H9 (cell line): ENCODE measurements around the gene KL. TPM values are rescaled to one million over a fixed set of nuclear protein-coding genes. Genes with fewer than 3 reads are reported as not detected.

ENCODE experiments used
- DNase-seq: peaks from one replicate; pipeline ENCODE4 v3.0.0-alpha.2; 2017
- H2AFZ ChIP-seq: one replicate; pipeline ENCODE4 v1.6.1; 2013; ENCODE audit warnings: mild to moderate bottlenecking, low read length, control low read depth, moderate library complexity
- H2AK5ac ChIP-seq: 2 replicates; pipeline ENCODE4 v1.6.1; 2013; ENCODE audit warnings: low read length, control low read depth, mixed read lengths; ENCODE audit not compliant: insufficient read length
- H2BK120ac ChIP-seq: one replicate; pipeline ENCODE4 v1.6.1; 2013; ENCODE audit warnings: low read depth, mild to moderate bottlenecking, low read length, control low read depth, inconsistent platforms; ENCODE audit not compliant: poor library complexity, severe bottlenecking
- H2BK12ac ChIP-seq: 2 replicates; pipeline ENCODE4 v1.6.1; 2013; ENCODE audit warnings: low read length, control low read depth, mixed read lengths, low read depth; ENCODE audit not compliant: insufficient read length
- H2BK15ac ChIP-seq: 2 replicates; pipeline ENCODE4 v1.6.1; 2013; ENCODE audit warnings: low read depth, low read length, control low read depth
- H2BK20ac ChIP-seq: one replicate; pipeline ENCODE4 v1.6.1; 2013; ENCODE audit warnings: low read depth, mild to moderate bottlenecking, low read length, control low read depth, inconsistent platforms; ENCODE audit not compliant: poor library complexity, severe bottlenecking
- H2BK5ac ChIP-seq: 2 replicates; pipeline ENCODE4 v1.6.1; 2013; ENCODE audit warnings: low read length, control low read depth, mixed read lengths; ENCODE audit not compliant: insufficient read length
- H3K14ac ChIP-seq: 2 replicates; pipeline ENCODE4 v1.6.1; 2013; ENCODE audit warnings: low read length, control low read depth; ENCODE audit not compliant: insufficient read depth
- H3K18ac ChIP-seq: 2 replicates; pipeline ENCODE4 v1.6.1; 2013; ENCODE audit warnings: low read depth, mild to moderate bottlenecking, mixed read lengths, low read length, control low read depth; ENCODE audit not compliant: insufficient read length
- H3K23ac ChIP-seq: 2 replicates; pipeline ENCODE4 v1.6.1; 2013; ENCODE audit warnings: low read length, control low read depth, mixed read lengths, low read depth; ENCODE audit not compliant: insufficient read length
- H3K23me2 ChIP-seq: 2 replicates; pipeline ENCODE4 v1.6.1; 2013; ENCODE audit warnings: low read depth, mild to moderate bottlenecking, mixed read lengths, low read length, control low read depth; ENCODE audit not compliant: insufficient read length, poor library complexity, severe bottlenecking
- H3K27ac ChIP-seq: 2 replicates; pipeline ENCODE4 v1.5.1; 2013; ENCODE audit warnings: low read length, control low read depth, mixed read lengths, low read depth; ENCODE audit not compliant: insufficient read length
- H3K27me3 ChIP-seq: 2 replicates; pipeline ENCODE4 v1.6.1; 2013; ENCODE audit warnings: low read length, control low read depth, inconsistent platforms; ENCODE audit not compliant: insufficient read depth
- H3K4ac ChIP-seq: 2 replicates; pipeline ENCODE4 v1.6.1; 2013; ENCODE audit warnings: low read depth, mild to moderate bottlenecking, control low read depth, inconsistent platforms, low read length, moderate library complexity
- H3K4me1 ChIP-seq: 2 replicates; pipeline ENCODE4 v1.6.1; 2013; ENCODE audit warnings: low read length, control low read depth, inconsistent platforms; ENCODE audit not compliant: insufficient read depth
- H3K4me2 ChIP-seq: 2 replicates; pipeline ENCODE4 v1.6.1; 2013; ENCODE audit warnings: low read length, control low read depth, mixed read lengths; ENCODE audit not compliant: insufficient read length, insufficient read depth
- H3K56ac ChIP-seq: 2 replicates; pipeline ENCODE4 v1.6.1; 2013; ENCODE audit warnings: low read depth, mild to moderate bottlenecking, mixed read lengths, low read length, control low read depth; ENCODE audit not compliant: insufficient read length
- H3K79me1 ChIP-seq: 2 replicates; pipeline ENCODE4 v1.6.1; 2013; ENCODE audit warnings: low read depth, mild to moderate bottlenecking, moderate library complexity, low read length, control low read depth, inconsistent platforms; ENCODE audit not compliant: insufficient read depth, poor library complexity, severe bottlenecking
- H3K79me2 ChIP-seq: 2 replicates; pipeline ENCODE4 v1.6.1; 2013; ENCODE audit warnings: low read length, control low read depth, inconsistent platforms; ENCODE audit not compliant: insufficient read depth
- H3K9ac ChIP-seq: 2 replicates; pipeline ENCODE4 v1.6.1; 2013; ENCODE audit warnings: low read length, control low read depth, mixed read lengths; ENCODE audit not compliant: insufficient read length; ENCODE audit errors: extremely low read depth
- H3K9me3 ChIP-seq: one replicate; pipeline ENCODE4 v1.6.1; 2013; ENCODE audit warnings: low read depth, low read length, inconsistent platforms; ENCODE audit not compliant: control insufficient read depth
- H3T11ph ChIP-seq: one replicate; pipeline ENCODE4 v1.6.1; 2013; ENCODE audit warnings: mild to moderate bottlenecking, low read length, control low read depth, inconsistent platforms
- H4K20me1 ChIP-seq: one replicate; pipeline ENCODE4 v1.6.1; 2013; ENCODE audit not compliant: control insufficient read depth, insufficient read length, insufficient read depth
- H4K5ac ChIP-seq: 2 replicates; pipeline ENCODE4 v1.6.1; 2013; ENCODE audit warnings: low read depth, mild to moderate bottlenecking, mixed read lengths, low read length, control low read depth; ENCODE audit not compliant: insufficient read length
- H4K8ac ChIP-seq: replicated peaks from 2 replicates; pipeline ENCODE4 v1.6.1; 2013; ENCODE audit warnings: low read length, control low read depth, mixed read lengths, low read depth; ENCODE audit not compliant: insufficient read length
- H4K91ac ChIP-seq: 2 replicates; pipeline ENCODE4 v1.6.1; 2013; ENCODE audit warnings: low read depth, mild to moderate bottlenecking, moderate library complexity, mixed read lengths, low read length, control low read depth; ENCODE audit not compliant: insufficient read length
- H3K27ac Mint-ChIP-seq, 3 experiments: 2 replicates in 2 of 3; 3 replicates in 1 of 3; pipeline ENCODE4 v1.8.0; 2020 to 2021; ENCODE audit warnings: mixed read lengths in 3 of 3, mild to moderate bottlenecking in 1 of 3, moderate library complexity in 1 of 3
- H3K27me3 Mint-ChIP-seq: 2 replicates; pipeline ENCODE4 v1.8.0; 2021; ENCODE audit warnings: low read depth, mild to moderate bottlenecking, moderate library complexity, mixed read lengths
- H3K36me3 Mint-ChIP-seq, 3 experiments: 2 replicates in 2 of 3; 3 replicates in 1 of 3; pipeline ENCODE4 v1.8.0; 2020 to 2021; ENCODE audit warnings: low read depth in 3 of 3, mixed read lengths in 3 of 3; ENCODE audit not compliant: insufficient read depth in 1 of 3
- H3K4me1 Mint-ChIP-seq, 2 experiments: 2 replicates each; pipeline ENCODE4 v1.8.0; 2020; ENCODE audit warnings: mixed read lengths in 2 of 2
- H3K4me3 Mint-ChIP-seq, 2 experiments: 2 replicates in 1 of 2; 3 replicates in 1 of 2; pipeline ENCODE4 v1.8.0; 2020 to 2021; ENCODE audit warnings: mild to moderate bottlenecking in 2 of 2, mixed read lengths in 2 of 2, moderate library complexity in 1 of 2
- H3K9me3 Mint-ChIP-seq, 2 experiments: 2 replicates in 1 of 2; 3 replicates in 1 of 2; pipeline ENCODE4 v1.8.0; 2020; ENCODE audit warnings: mild to moderate bottlenecking in 2 of 2, mixed read lengths in 2 of 2, moderate library complexity in 1 of 2
- CTCF ChIP-seq: fragments of 200-600 bp; sonication (generic); conservative IDR thresholded peaks from 3 replicates; pipeline ENCODE4 v1.8.0; 2021; ENCODE audit warnings: antibody characterized with exemption, mild to moderate bottlenecking
- WGBS: extraction: QIAGEN DNeasy Blood & Tissue Kit; methylation state at CpG from one replicate; pipeline ENCODE4 v1.1.7; 2013; ENCODE audit warnings: missing lambda C conversion rate, low lambda C conversion rate, mixed read lengths; ENCODE audit not compliant: insufficient read length; ENCODE audit errors: extremely low coverage; 5-methylcytosine and 5-hydroxymethylcytosine counted together
- total RNA-seq: library from RNA; stranded (reverse); gene quantifications from 2 replicates; pipeline ENCODE4 v1.2.1, GENCODE V29; 2021

The KL gene
- total RNA-seq, 1 experiment from 2014 or later: not detected

GRCh38 chr13:33037673-33038072 lies 21.4 kb downstream of the KL start:
- H3K27ac Mint-ChIP-seq: no peak overlapping the region

More at GRCh38 chr13:33037673-33038072, 21.4 kb downstream of the KL start:
- no peak overlapping the region for H4K8ac ChIP-seq
- no peaks in the 10 kb centered on the region for H3K36me3 Mint-ChIP-seq
- H4K20me1 ChIP-seq: no peaks in the 10 kb centered on the region
- H3K27me3 ChIP-seq: no peaks in the 10 kb centered on the region
- H2AK5ac ChIP-seq: no peak overlapping the region
- no peak overlapping the region for H3K14ac ChIP-seq
- no peak overlapping the region for H2BK120ac ChIP-seq
- no peak overlapping the region for H3K56ac ChIP-seq
- no peaks in the 10 kb centered on the region for H3K4me1 ChIP-seq
- peaks cover 9 to 14% of the 10 kb centered on the region in 2 experiments; a peak in 3 of 4 replicates for H3K4me1 Mint-ChIP-seq
- H3K23ac ChIP-seq: no peak overlapping the region
- no peaks in the 10 kb centered on the region for H3K23me2 ChIP-seq
- TF ChIP-seq CTCF: no peak
- H3K9me3 Mint-ChIP-seq: no peaks in the 10 kb centered on the region
- H2BK5ac ChIP-seq: no peak overlapping the region
- no peaks in the 10 kb centered on the region for H3K79me1 ChIP-seq
- no peak overlapping the region for H2BK15ac ChIP-seq
- DNase-seq: no peak
- no peak overlapping the region for H3K4ac ChIP-seq
- H3K4me3 Mint-ChIP-seq: no peak overlapping the region
- WGBS: no CpG with 5 or more reads among the region's 1 CpG
- H3K27me3 Mint-ChIP-seq: no peaks in the 10 kb centered on the region; the same call in 1 of the 2 replicates
- H3K79me2 ChIP-seq: no peaks in the 10 kb centered on the region
- no peak overlapping the region for H4K91ac ChIP-seq
- no peak overlapping the region for H3K4me2 ChIP-seq
- H2AFZ ChIP-seq: no peak overlapping the region
- no peak overlapping the region for H3K27ac ChIP-seq
- no peak overlapping the region for H3K9ac ChIP-seq
- H2BK20ac ChIP-seq: no peak overlapping the region
- H3K9me3 ChIP-seq: no peaks in the 10 kb centered on the region
- no peak overlapping the region for H2BK12ac ChIP-seq
- no peak overlapping the region for H4K5ac ChIP-seq
- H3T11ph ChIP-seq: no peak overlapping the region
- no peak overlapping the region for H3K18ac ChIP-seq
